Measurements from ENCODE around the gene EFR3B.

Gene EFR3B

GRCh38 chr2:25053041-25053440 is 11.2 kb downstream of the EFR3B start:
- TF ChIP-seq ZFP3 (CRISPR knock-in tag; IDR thresholded peaks at IDR 0.05) = no peak

GRCh38 chr2:25054720-25055119 is 12.8 kb downstream of the EFR3B start:
- no peak for ATAC-seq
- TF ChIP-seq TCF4 (CRISPR knock-in tag; IDR thresholded peaks at IDR 0.05; ENCODE audit: borderline replicate concordance) (no peak), ZNF70 (CRISPR knock-in tag; IDR thresholded peaks at IDR 0.05) (no peak), RARB (CRISPR knock-in tag; IDR thresholded peaks at IDR 0.05) (no peak), ESRRG (CRISPR knock-in tag; IDR thresholded peaks at IDR 0.05) (no peak), ZNF8 (CRISPR knock-in tag; IDR thresholded peaks at IDR 0.05) (no peak), CREB5 (CRISPR knock-in tag; IDR thresholded peaks at IDR 0.05; ENCODE audit: low read depth) (no peak), PPARA (CRISPR knock-in tag; IDR thresholded peaks at IDR 0.05; ENCODE audit: borderline replicate concordance) (no peak), BACH2 (CRISPR knock-in tag; IDR thresholded peaks at IDR 0.05; ENCODE audit: borderline replicate concordance) (no peak), ISL1 (CRISPR knock-in tag; IDR thresholded peaks at IDR 0.05) (no peak), TOX (CRISPR knock-in tag; IDR thresholded peaks at IDR 0.05; ENCODE audit: borderline replicate concordance) (no peak), ZC3H10 (CRISPR knock-in tag; IDR thresholded peaks at IDR 0.05) (no peak), GLIS3 (CRISPR knock-in tag; IDR thresholded peaks at IDR 0.05) (no peak)

More at GRCh38 chr2:25053041-25053440, 11.2 kb downstream of the EFR3B start:
- ATAC-seq = no peak; the same call in 2 of the 3 replicates

GRCh38 chr2:25055376-25055920 is 13.6 kb downstream of the EFR3B start:
- ATAC-seq = no peak
- TF ChIP-seq ZNF8 (CRISPR knock-in tag; IDR thresholded peaks at IDR 0.05) (no peak), ZFP3 (CRISPR knock-in tag; IDR thresholded peaks at IDR 0.05) (no peak), ARNTL (CRISPR knock-in tag; IDR thresholded peaks at IDR 0.05; ENCODE audit: borderline replicate concordance, low read depth) (no peak), ZNF70 (CRISPR knock-in tag; IDR thresholded peaks at IDR 0.05) (no peak), ZFP30 (CRISPR knock-in tag; IDR thresholded peaks at IDR 0.05) (no peak), SNAI2 (CRISPR knock-in tag; IDR thresholded peaks at IDR 0.05) (no peak), CREB5 (CRISPR knock-in tag; IDR thresholded peaks at IDR 0.05; ENCODE audit: low read depth) (no peak), CSDC2 (CRISPR knock-in tag; IDR thresholded peaks at IDR 0.05) (no peak), PATZ1 (CRISPR knock-in tag; IDR thresholded peaks at IDR 0.05; ENCODE audit: borderline replicate concordance) (no peak), CSRNP3 (CRISPR knock-in tag; IDR thresholded peaks at IDR 0.05) (no peak), TCF4 (CRISPR knock-in tag; IDR thresholded peaks at IDR 0.05; ENCODE audit: borderline replicate concordance) (no peak), RARB (CRISPR knock-in tag; IDR thresholded peaks at IDR 0.05) (no peak), TSHZ2 (CRISPR knock-in tag; IDR thresholded peaks at IDR 0.05) (no peak), ISL1 (CRISPR knock-in tag; IDR thresholded peaks at IDR 0.05) (no peak), BACH2 (CRISPR knock-in tag; IDR thresholded peaks at IDR 0.05; ENCODE audit: borderline replicate concordance) (no peak), ZC3H10 (CRISPR knock-in tag; IDR thresholded peaks at IDR 0.05) (no peak), GLIS3 (CRISPR knock-in tag; IDR thresholded peaks at IDR 0.05) (no peak), OSR1 (CRISPR knock-in tag; IDR thresholded peaks at IDR 0.05) (no peak), ESRRG (CRISPR knock-in tag; IDR thresholded peaks at IDR 0.05) (no peak)

Measured in SK-N-SH treated with all-trans-retinoic acid at 6 μM for 48 hours (cell line).